HG02970 (cell line): ENCODE data around the gene DOCK4.

Experiments
- ATAC-seq: cut with Tn5 transposase; IDR thresholded peaks from one replicate; pipeline ENCODE4 v1.9.1; 2021; ENCODE audit warnings: mild to moderate bottlenecking, moderate library complexity, moderate number of reproducible peaks; ENCODE audit not compliant: unreplicated experiment, low FRiP score

DOCK4 gene

DNA sequence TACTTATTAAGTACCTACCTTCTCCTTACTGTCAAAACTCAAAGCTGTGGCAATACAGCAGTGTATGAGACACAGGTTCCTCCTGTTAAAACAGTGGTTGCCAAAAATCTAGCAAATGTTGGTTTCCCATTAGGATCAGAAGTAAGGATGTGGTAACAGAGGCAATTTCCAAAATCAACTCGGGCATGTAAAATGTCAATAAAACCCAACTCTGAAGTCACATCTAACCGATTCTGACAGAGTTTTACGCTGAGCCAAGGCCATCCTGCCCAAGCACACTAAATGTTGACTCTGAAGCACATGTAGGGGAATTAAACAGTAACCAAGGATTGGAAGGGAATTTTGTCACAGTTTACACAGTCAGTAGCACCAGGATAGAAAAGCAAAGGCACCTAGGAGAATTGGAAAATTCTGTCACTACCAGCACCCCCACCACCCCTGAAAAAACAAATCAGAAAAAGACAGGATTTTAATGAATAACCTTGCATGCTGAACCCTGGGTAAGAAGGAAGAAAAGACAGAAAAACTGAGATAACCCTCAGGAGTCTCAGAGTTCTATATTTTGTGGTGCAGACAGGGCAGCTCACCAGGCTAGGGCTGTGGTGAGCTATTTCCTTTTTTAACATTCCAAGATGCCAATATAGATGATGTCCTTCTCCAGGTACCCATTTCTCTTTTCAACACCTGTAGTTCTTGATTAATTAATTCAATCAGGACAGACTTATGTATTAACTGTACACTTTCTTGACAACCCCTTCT, 119.5 kb downstream of the DOCK4 start:
- ATAC-seq, result no peak

DNA sequence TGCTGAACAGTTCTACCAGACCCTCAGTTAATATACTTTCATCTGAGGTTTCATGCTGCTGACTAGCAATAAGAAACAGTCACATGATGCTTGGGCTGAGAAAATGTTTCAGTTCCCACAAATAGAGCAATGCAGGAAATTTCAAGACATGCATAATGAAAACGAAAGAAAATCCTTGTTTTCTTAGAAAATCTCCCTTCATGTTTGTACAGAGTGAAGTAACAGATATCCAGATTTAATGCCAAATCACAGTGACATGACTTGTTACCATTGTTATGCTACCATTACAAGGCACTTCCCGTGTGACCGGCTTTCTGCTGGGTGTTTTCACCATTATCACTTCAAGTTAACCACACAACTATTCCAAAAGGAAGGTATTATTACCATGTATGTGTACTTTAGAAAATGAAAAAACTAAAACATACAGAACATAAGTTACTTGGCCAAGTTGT, 121.7 kb downstream of the DOCK4 start:
- ATAC-seq, result peak; percentile 52

DNA sequence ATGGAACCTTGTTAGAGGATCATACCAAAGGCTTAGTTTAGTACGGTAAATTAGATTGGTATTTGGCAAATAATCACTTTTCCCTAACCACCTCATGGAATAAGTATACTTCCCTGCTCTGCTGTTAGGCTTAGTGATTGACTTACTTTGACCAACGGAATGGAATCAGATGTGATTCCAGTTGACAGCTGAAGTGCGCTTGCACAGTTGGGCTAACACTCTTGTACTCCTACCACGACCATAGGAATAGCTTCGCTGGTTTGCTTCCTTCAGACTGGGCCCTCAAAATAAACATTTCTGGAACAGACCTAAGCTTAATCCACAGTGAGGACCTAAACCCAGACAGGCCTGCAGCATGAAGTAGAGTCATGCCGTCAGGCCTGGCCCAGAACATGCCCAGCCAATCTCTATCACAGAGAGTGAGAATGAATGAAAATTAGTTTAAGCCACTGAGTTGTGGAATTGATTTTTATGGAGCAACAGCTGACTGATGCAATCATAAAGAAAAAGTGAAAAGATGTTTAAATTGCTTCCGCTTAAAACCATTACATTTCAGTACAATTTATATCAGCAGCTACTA, 122.3 kb downstream of the DOCK4 start:
- no peak for ATAC-seq

DNA sequence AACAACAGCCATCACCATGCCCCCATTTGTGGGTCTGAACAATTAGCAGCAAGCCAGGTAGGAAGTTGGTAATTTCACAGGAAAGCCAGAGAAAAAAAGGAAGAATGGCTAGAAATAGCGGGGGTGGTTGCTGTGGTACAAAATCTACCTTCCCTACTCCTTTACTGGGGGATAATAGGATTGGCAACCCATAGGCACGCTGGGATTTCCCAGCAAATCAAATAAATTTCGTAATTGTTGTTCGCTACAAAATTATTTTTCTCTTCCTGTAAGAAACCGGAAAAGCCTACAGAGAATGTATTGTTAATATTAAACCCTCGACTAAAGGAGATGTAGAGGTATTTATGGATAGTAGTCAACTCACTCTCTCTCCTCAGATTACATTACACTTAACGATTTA, 123.9 kb downstream of the DOCK4 start:
- ATAC-seq, result no peak

DNA sequence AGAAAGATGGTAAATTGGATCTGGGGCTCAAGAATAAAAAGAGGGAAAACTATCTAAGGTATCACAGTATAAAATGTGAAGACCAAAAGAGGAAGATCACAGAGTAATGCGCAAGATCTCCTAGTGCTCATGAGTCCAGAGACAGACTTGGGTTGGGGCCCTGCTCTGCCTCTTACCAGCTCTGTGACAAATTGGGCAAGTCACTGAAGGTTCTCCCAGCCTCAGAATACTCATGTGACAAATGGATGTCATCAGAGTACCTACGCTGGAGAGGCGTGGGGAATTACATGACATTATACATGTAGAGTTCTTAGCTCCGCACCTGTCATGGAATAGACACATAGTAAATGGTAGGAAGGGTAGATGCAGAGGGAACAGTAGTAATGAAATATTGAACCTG, 124.4 kb downstream of the DOCK4 start:
- ATAC-seq, result no peak

DNA sequence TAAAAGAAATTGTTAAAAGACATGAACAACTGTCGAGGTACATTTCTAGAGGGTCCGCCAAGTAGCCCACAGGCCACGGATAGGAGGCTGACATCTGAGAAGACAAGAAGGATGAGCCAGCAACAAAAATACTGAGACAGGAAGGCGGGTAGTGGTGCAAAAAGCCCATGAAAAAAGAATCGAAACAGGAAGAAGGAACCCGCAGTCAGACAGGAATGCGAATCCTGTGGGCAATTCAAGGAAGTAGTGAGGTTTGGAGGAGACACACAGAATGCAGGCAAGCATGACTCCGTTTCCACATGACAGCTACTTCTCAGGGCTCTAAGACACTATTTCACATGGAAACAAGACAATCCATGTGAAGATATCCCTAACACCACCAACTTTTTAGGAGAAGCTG, 125.2 kb downstream of the DOCK4 start:
- no peak for ATAC-seq

DNA sequence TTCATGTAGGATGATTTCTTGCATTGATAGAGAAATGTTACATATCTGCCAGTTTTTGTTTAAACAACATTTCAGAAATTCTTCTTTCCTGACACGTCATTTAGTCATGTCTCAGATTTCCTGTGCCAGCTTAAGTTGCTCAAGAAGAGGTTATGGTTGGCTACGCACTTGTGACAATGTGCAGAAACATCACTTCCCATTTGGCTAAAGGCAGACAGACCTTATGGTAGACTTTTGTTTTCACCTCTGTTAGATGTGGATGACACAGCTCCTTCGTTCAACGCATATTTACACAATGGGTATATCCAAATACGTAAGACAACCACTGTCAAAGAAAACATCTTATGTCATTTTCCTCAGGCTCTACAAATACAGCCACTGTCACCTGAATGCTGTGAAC, 125.8 kb downstream of the DOCK4 start:
- peak; percentile 62 for ATAC-seq

DNA sequence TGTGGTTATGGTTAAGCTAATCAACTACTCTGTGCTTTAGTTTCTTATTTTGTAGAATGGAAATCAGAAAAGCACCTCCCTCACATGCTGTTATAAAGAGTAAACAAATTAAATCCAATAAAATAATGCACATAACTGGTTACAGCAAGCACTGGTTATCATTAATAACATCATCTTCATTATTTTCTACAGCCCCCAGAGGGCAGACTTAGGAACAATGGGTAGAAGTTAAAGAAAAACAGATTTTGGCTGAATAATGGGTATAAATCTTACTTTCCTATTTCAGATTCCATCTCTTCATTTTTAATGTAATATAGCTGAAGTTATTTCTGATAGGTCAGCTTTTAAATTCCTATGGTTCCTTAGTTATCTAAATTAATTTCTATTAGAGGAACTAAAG, 126.5 kb downstream of the DOCK4 start:
- no peak for ATAC-seq

DNA sequence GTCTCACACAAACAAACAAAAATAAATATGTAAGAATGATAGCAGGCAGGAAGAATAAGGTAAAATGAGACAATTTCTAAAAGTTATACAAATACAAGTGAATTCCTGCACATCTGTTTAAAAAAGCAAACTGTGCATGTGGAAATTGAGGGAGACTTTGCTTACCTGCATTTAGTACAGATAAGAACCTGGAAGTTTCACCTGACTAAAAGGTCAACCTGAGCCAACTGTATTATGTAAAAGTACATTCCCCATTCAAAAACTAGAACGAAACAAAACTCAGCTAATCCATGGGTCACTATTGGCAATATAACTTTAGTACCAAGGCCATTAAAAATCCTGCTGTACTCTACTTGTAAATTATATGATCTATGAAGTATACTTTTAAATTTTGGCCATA, 127.1 kb downstream of the DOCK4 start:
- no peak for ATAC-seq

DNA sequence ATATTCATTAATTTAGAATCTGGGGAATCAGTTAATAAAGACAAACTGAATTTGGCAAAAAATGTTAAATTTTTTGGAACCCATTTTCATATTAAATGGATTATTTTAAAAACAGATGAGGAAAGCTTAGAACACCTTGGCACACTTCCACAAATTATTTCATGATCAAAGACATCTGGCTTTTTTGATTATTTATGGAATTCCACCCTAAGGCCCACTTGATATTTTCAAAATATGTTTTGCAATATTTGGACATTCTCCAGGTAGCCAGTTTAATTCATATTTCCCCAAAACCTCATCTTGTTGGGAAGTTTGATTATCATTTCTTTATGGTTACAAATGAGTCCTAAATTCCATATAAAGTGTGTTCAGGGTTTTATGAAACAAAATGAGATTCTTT, 129.9 kb downstream of the DOCK4 start:
- ATAC-seq, result no peak

DNA sequence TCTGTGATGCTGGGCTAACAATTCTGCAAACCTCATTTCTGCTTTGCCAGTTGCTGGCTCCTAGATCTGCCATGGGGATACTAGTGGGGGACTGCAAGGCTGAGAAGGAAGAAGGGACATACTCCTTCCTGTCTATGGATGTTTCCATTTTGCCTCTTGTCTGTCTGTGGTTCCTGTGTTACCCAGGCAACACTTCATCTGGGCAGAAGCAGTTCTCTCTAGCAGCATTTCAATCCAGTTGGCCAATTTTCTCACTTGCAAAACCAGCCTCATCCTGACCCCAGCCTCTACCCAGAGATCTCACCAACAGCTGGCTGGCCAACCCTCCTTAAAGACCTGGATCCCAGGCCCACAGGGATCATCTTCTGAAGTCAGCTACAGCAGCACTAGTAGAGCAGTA, 131.7 kb downstream of the DOCK4 start:
- ATAC-seq, result no peak

DNA sequence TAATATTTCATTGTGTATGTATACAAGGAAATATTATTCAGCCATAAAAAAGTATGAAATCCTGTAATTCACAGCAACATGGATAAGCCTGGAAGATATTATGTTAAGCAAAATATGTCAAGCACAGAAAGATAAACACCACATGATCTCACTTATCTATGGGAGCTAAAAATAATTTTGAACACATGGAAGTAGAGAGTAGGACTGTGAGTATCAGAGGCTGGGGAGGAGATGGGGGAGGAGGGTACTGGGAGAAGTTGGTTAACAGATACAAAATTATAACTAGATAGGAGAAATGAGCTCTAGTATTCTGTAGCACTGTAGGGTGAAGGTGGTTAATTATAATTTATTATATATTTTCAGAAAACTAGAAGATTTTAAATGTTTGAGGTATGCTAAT, 132.7 kb downstream of the DOCK4 start:
- ATAC-seq, result no peak

DNA sequence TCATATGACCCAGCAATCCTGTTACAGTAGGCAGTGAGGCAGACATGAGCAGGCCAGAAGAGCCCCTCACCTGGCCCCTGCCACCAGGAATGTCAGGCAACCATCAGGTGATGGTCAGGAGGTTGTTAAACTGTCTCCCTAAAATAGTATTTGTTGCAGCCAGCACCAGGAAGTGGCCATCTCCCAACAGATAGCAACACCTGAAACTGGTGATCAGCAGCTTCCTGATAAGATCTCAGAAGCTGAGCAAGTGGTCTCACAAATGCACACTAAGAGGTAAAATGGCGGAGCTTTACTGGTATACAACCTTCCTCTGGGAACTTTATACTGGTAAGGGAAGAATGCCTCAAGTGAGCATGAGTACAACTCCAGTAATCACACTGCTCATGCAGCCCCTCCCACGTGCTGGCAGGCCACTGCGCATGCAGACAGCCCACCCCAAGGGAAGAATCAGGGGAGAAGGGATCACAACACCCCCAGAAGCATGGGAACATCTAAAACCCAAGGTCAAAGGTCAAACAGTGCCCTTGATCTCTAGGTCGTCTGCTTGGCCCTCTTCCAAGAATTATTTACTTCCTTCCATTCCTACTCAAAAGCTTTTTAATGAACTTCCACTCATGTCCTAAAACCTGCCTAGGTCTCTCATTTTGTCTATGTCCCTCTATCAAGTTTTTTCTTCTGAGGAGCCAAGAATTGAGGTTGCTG, 133.5 kb downstream of the DOCK4 start:
- no peak for ATAC-seq

DNA sequence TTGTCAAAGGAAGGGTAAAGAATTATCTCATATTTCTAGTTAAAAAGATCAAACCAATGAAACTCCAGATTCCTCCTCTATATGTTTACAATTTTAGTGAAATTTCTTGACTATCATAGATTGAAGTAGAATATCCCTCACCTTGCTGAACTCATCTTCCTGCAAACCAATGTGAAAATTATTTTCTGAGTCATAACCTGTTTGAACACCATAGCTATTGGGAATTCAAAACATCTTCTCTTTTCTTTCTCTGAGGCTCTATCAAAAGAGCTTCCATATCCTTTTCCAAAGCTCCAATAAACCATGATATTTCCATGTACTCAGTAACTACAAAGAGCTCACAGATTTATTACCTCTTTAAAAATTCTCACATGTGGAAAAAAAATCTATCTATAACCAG, 134.3 kb downstream of the DOCK4 start:
- ATAC-seq, result no peak

DNA sequence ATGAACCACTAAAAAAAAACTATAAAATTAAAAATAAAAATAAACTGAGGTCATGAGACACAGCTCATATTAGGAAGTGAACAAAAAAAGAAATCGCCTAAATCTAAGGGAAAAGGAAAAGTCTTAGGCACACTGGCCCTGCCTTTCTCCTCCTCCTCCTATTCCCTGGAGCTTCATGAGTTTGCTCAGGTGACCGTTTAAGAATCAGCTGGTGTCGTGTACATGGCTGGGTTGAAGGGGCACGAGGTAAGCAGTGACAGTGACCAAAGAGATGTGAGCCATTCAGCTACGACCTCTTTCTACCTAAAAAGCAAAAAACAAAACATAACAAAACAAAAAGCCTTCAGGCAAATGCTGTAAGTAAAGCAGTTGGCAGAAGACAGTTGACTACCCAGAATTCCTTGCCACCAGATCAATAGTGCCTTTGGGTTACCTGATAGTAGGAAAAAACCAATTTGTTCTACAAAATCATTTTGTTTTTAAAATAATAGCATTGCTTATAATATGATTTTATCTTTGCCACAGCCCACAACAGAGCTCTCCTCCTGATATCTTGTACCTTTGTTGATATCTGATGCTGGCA, 135.4 kb downstream of the DOCK4 start:
- no peak for ATAC-seq

DNA sequence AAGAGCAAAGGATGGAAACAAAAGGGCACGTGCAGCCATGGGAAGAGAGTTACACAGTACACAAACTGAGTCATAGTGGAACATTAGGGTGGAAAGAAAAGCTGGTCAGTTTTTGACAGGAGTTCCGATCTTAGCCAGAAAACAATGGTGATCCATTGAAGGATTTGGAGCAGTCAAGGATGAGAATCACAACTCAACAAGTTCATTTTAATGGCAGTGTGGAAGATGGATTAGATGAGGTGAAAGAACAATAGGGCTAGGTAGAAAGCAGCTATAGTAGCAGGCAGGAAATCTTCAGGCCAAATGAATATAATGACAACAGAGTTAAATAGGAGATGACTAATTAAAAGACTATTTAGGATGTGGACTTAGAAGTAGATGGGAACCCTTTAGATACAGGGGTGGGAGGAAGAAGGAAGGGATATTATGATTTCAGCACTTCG, 136.3 kb downstream of the DOCK4 start:
- ATAC-seq, result no peak

DNA sequence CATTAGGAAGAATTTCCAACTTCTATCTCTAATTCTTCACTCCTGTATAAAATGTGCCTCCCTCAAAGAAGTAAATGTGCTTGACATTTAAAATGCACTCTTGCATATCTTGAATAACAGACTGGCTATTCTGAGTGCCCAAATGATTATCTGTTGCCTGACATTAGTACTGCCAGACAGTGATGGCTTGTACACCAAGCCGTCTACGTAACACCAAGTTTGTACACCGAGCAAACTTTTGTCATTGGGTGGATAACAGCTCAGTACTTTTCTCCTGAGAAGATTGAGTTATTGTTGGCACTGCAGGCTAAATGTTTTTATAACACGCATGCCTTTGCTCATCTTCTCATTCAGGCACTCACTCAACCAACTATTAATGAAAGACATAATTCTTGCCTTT, 137.2 kb downstream of the DOCK4 start:
- ATAC-seq, result no peak

DNA sequence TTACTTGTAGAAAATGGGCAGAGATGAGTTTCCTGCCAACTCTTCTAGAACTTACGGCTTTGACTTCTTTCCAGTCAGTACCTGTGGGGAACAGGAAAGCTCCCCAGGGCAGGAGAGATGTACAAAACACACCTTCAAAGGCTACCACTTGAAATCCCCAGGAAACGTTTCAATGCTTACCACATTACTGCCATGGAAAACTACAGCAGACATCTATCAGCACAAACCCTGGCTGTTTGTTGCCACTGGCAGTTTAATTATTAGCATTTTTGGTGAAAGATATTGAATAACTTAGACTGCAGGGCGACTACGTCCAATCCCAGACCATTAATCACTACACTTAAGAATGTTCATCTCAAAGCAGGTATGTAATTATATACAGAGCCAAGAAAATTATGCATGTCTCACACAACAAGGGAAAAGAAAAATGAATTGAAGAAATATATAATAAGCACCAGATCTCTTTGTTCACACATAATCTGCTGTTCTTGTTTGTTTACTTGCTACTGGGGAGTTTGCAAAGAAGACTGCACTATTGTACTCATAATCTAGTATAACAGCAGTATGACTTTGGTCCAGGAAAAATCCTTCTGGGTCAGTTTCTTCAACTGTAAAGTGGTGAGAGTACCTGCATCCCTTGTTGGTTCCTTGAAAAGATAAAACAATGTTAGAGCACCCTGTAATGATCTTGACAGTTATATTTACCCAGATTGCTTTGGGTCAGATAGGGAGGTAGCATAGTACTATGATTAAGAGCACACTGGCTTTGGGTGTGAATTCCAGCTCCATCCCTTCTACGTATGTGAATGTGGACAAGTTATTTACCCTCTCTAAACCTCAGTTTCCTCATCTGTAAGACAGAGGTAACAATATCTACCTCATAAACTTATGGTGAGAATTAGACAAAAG, 138.3 kb downstream of the DOCK4 start:
- ATAC-seq, result no peak

DNA sequence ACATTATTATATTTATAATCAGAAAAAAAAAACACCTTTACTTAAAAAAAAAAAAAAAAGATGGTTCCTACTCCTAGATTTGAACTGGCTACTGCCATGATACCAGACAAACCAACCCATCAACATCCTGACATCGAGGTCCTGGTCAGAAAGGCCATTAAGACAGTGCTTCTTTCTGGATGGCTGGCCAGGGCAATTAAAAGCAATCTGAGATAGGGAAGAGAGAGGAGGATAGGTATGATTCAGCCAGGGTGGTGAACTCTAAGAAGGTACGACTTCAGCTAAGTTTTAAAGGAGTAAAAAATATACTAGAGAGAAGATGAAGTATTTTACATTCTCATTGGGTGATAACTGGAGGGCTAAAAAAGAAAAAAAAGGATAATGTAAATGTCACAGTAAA, 139.0 kb downstream of the DOCK4 start:
- no peak for ATAC-seq

DNA sequence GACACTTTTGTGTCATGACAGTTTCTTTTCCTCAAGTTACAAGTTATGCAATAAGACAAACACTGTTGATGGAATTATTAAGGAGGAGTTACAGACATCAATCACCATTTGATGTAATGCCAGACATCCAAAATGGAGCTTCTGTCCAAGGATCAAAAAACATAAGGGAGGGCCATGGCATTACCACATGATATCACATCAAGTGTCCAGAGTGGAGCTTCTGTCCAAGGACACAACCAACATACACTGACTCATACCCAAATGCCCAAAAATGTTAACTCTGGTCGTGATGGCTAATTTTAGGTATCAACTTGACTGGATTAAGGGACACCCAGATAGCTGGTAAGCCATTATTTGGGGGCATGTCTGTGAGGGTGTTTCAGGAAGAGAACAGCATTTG, 140.4 kb downstream of the DOCK4 start:
- ATAC-seq, result no peak
